B cell (primary cell): ENCODE results near the gene PTEN. TPM values are rescaled to one million over a fixed set of nuclear protein-coding genes. Genes with fewer than 3 reads are reported as not detected.
A peak's percentile ranks its signal among the peaks of the same experiment; 100 is the strongest.

Source experiments
- ATAC-seq: fragments of 200-7000 bp; cut with Tn5 transposase; one replicate; pipeline ENCODE4 v1.10.0; 2021; ENCODE audit warnings: low read depth, mild to moderate bottlenecking, moderate number of reproducible peaks, moderate library complexity
- CTCF ChIA-PET: fragments of 350-600 bp; sonication (Branson Sonifier 250); formaldehyde crosslinking; loops from one replicate; lab custom pipeline; 2021; ENCODE audit warnings: antibody characterized with exemption, inconsistent platforms; lab: Charles Lee
- POLR2A ChIA-PET: fragments of 350-600 bp; sonication (Branson Sonifier 250); formaldehyde crosslinking; loops from one replicate; lab custom pipeline; 2021; ENCODE audit warnings: antibody characterized with exemption; lab: Charles Lee
- DNase-seq: peaks from one replicate; pipeline ENCODE4 v3.0.0; 2013
- H2AFZ ChIP-seq: 2 replicates; pipeline ENCODE4 v1.6.1; 2012; ENCODE audit warnings: mild to moderate bottlenecking, low read depth, low read length; ENCODE audit not compliant: insufficient read depth, poor library complexity, severe bottlenecking
- H3K27ac ChIP-seq, 2 donors: 1 replicate in 1 of 2; 2 replicates in 1 of 2; pipeline ENCODE4 v1.5.1; 2012 to 2013; ENCODE audit warnings: low read length in 2 of 2, mild to moderate bottlenecking in 2 of 2, moderate library complexity in 1 of 2
- H3K27me3 ChIP-seq, 4 experiments: fragments of 200-600 bp in 1 of 4; sonication (generic) in 1 of 4; replicated peaks in 1 of 4; 1 replicate in 2 of 4; 2 replicates in 2 of 4; pipeline versions ENCODE4 v1.6.1 to v1.7.0; 2013 to 2016; ENCODE audit warnings: low read length in 3 of 4, mild to moderate bottlenecking in 2 of 4, mixed read lengths in 1 of 4, moderate library complexity in 1 of 4; ENCODE audit not compliant: insufficient read depth in 4 of 4, control insufficient read depth in 3 of 4; ENCODE audit errors: control extremely low read depth in 1 of 4
- H3K36me3 ChIP-seq, 2 experiments: replicated peaks in 1 of 2; 1 replicate in 1 of 2; 2 replicates in 1 of 2; pipeline versions ENCODE4 v1.6.1 to v1.7.1; 2013; ENCODE audit warnings: low read length in 1 of 2; ENCODE audit not compliant: insufficient read depth in 2 of 2, control insufficient read depth in 1 of 2; ENCODE audit errors: control extremely low read depth in 1 of 2, extremely low read depth in 1 of 2
- H3K4me1 ChIP-seq, 2 donors: fragments of 200-600 bp in 1 of 2; sonication (generic) in 1 of 2; 1 replicate in 1 of 2; 2 replicates in 1 of 2; pipeline versions ENCODE4 v1.5.1 to v1.6.1; 2013 to 2017; ENCODE audit warnings: low read length in 2 of 2; ENCODE audit not compliant: control insufficient read depth in 2 of 2, insufficient read depth in 2 of 2
- H3K4me2 ChIP-seq: replicated peaks from 2 replicates; pipeline ENCODE3; 2012; ENCODE audit warnings: mild to moderate bottlenecking, low read depth, low read length; ENCODE audit not compliant: poor library complexity, severe bottlenecking
- H3K4me3 ChIP-seq, 5 experiments: fragments of 200-600 bp in 1 of 5; sonication (generic) in 1 of 5; 1 replicate in 3 of 5; 2 replicates in 2 of 5; pipeline versions ENCODE4 v1.5.1 to v1.7.0; 2011 to 2016; ENCODE audit warnings: low read length in 4 of 5, mild to moderate bottlenecking in 4 of 5, low read depth in 2 of 5, control low read depth in 1 of 5, moderate library complexity in 1 of 5; ENCODE audit not compliant: insufficient read depth in 1 of 5; ENCODE audit errors: control extremely low read depth in 1 of 5, extremely low read depth in 1 of 5
- H3K79me2 ChIP-seq: fragments of 200-600 bp; sonication (generic); one replicate; pipeline ENCODE4 v1.6.0; 2016; ENCODE audit warnings: low read length; ENCODE audit not compliant: control insufficient read depth, insufficient read depth
- H3K9ac ChIP-seq: fragments of 200-600 bp; sonication (generic); 2 replicates; pipeline ENCODE4 v1.6.1; 2017; ENCODE audit warnings: mild to moderate bottlenecking, low read length, moderate library complexity
- H3K9me3 ChIP-seq, 3 donors: one replicate each; pipeline versions ENCODE4 v1.6.1 to v1.7.1; 2013; ENCODE audit warnings: low read length in 2 of 3; ENCODE audit not compliant: control insufficient read depth in 2 of 3, insufficient read depth in 1 of 3; ENCODE audit errors: control extremely low read depth in 1 of 3
- H4K20me1 ChIP-seq: 2 replicates; pipeline ENCODE4 v1.6.0; 2012; ENCODE audit warnings: mild to moderate bottlenecking, low read length; ENCODE audit not compliant: insufficient read depth, control insufficient read depth, poor library complexity, severe bottlenecking
- H3K27ac Mint-ChIP-seq: one replicate; pipeline ENCODE4 v1.8.0; 2021; ENCODE audit warnings: mixed read lengths
- H3K27me3 Mint-ChIP-seq: one replicate; pipeline ENCODE4 v1.8.0; 2021; ENCODE audit warnings: mixed read lengths
- H3K4me1 Mint-ChIP-seq: one replicate; pipeline ENCODE4 v1.8.0; 2021; ENCODE audit warnings: mixed read lengths
- H3K4me3 Mint-ChIP-seq: one replicate; pipeline ENCODE4 v1.8.0; 2021; ENCODE audit warnings: mixed read lengths
- H3K9me3 Mint-ChIP-seq: one replicate; pipeline ENCODE4 v1.8.0; 2022; ENCODE audit warnings: mixed read lengths; ENCODE audit not compliant: insufficient read depth
- CTCF ChIP-seq: fragments of 200-600 bp; IDR thresholded peaks from one replicate; pipeline ENCODE4 v1.8.0; 2022; ENCODE audit warnings: antibody characterized with exemption, mild to moderate bottlenecking
- EZH2 ChIP-seq: IDR thresholded peaks from 2 replicates; pipeline ENCODE4 v1.6.1; 2012; ENCODE audit warnings: borderline replicate concordance, low read depth, mild to moderate bottlenecking, moderate library complexity, low read length; ENCODE audit not compliant: insufficient read depth, poor library complexity, severe bottlenecking
- WGBS: methylation state at CpG from one replicate; pipeline ENCODE4 v1.1.5; 2013; ENCODE audit warnings: missing lambda C conversion rate; ENCODE audit not compliant: insufficient coverage; 5-methylcytosine and 5-hydroxymethylcytosine counted together
- intact Hi-C: fragments of 100-400 bp; cut with micrococcal nuclease; formaldehyde crosslinking; loops from one replicate; pipeline ENCODE4 v1.10.0; 2022
- polyA plus RNA-seq: library from polyadenylated mRNA; depleted of rRNA; stranded (reverse); fragments of >200 nt; gene quantifications from 2 replicates; pipeline ENCODE4 v1.2.3, GENCODE V29; 2012
- total RNA-seq, 2 donors: library from RNA; stranded (reverse); fragments of 120-200 nt in 1 of 2; gene quantifications; 1 replicate in 1 of 2; 2 replicates in 1 of 2; pipeline versions ENCODE4 v1.2.3 to v1.2.4, GENCODE V29; 2013 to 2022

The PTEN gene
- total and polyA plus RNA-seq, 2 donors (not counting 1 experiment from before 2014, with no cell fraction given) = 15.2 to 114 TPM

DNA sequence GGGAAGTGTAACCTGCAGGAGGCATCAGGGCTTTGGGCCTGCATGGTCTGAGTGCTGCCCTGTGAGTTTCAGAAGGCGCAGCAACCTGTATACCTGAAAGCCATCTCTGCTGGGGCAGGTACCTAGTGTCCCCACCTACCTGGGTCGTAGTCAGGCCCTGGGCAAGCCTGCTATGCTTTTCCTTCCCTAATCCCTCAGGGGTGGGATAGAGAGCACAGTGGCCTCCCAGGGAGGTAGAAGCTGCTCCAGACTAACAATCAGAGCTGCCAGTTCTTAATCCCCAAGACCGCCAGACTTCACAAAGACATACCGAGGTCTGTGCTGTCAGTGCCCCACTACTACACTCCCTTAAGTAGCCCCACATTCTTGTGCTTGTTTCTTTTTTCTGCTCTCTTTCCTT, 52.0 kb downstream of the PTEN start:
- peak overlapping the region; percentile 6 for H3K27ac Mint-ChIP-seq
- H3K27ac ChIP-seq = no peak overlapping the region
- H4K20me1 ChIP-seq = peaks cover 21% of the 10 kb centered on the region
- 96% methylated on average over 4 of the region's 4 CpGs for WGBS
- H3K4me1 ChIP-seq = peaks cover 12 to 32% of the 10 kb centered on the region in 2 donors
- no peak overlapping the region for H3K4me3 Mint-ChIP-seq
- peaks cover 10 to 14% of the 10 kb centered on the region in 2 experiments for H3K36me3 ChIP-seq
- DNase-seq (no peak), ATAC-seq (no peak)
- H3K27me3 ChIP-seq = no peaks in the 10 kb centered on the region
- H3K4me1 Mint-ChIP-seq = peaks cover 45% of the 10 kb centered on the region
- peaks cover 10% of the 10 kb centered on the region for H3K9me3 Mint-ChIP-seq
- H3K9me3 ChIP-seq = peaks cover 9 to 31% (median 23%) of the 10 kb centered on the region in 3 donors
- H3K27me3 Mint-ChIP-seq = no peaks in the 10 kb centered on the region
- ChIA-PET POLR2A (no interaction called here), CTCF (interaction anchor here (1.2 kb wide), 1 partner anchor 198 kb away, joined by 4 read pairs; no protein-coding TSS in a partner anchor)
- no peak overlapping the region for H3K4me2 ChIP-seq
- intact Hi-C loops = no loop called here
- no peak overlapping the region for H2AFZ ChIP-seq
- TF ChIP-seq CTCF (no peak), EZH2 (no peak)
- H3K9ac ChIP-seq = no peak overlapping the region
- peaks cover 100% of the 10 kb centered on the region for H3K79me2 ChIP-seq
- no peak overlapping the region for H3K4me3 ChIP-seq

- ChIA-PET POLR2A (no interaction called here), CTCF (interaction anchor here (1.1 to 1.2 kb wide), 2 partner anchors 198 to 473 kb away, joined by 3 to 4 read pairs; no protein-coding TSS in a partner anchor)
- WGBS = no CpG with 5 or more reads among the region's 1 CpG
- peaks cover 45% of the 10 kb centered on the region for H3K4me1 Mint-ChIP-seq
- no peak for ATAC-seq
- peaks cover 10 to 14% of the 10 kb centered on the region in 2 experiments for H3K36me3 ChIP-seq
- H3K27me3 ChIP-seq = no peaks in the 10 kb centered on the region
- TF ChIP-seq EZH2 = no peak
- no peak overlapping the region for H3K4me3 Mint-ChIP-seq
- H3K27ac ChIP-seq = peak overlapping the region in 1 of 2 donors; percentile 49
- no peak overlapping the region for H3K4me3 ChIP-seq
- H4K20me1 ChIP-seq = peaks cover 21% of the 10 kb centered on the region
- peaks cover 9 to 31% (median 24%) of the 10 kb centered on the region in 3 donors for H3K9me3 ChIP-seq
- intact Hi-C loops = no loop called here
- H2AFZ ChIP-seq = no peak overlapping the region
- H3K27me3 Mint-ChIP-seq = no peaks in the 10 kb centered on the region
- DNase-seq = no peak
- H3K79me2 ChIP-seq = peaks cover 100% of the 10 kb centered on the region
- H3K4me2 ChIP-seq = no peak overlapping the region
- peaks cover 12 to 32% of the 10 kb centered on the region in 2 donors for H3K4me1 ChIP-seq
- H3K27ac Mint-ChIP-seq = peak overlapping the region; percentile 32
- H3K9me3 Mint-ChIP-seq = peaks cover 10% of the 10 kb centered on the region
- no peak overlapping the region for H3K9ac ChIP-seq
These were observed 52.6 kb downstream of the PTEN start for GRCh38 chr10:87915989-87916388.
